ENCODE measurements around the gene AHR. TPM values are rescaled to one million over a fixed set of nuclear protein-coding genes. Genes with fewer than 3 reads are reported as not detected.

Gene AHR
- not detected for polyA plus RNA-seq (2012; ENCODE audit: insufficient read depth, insufficient read length, low read depth)

- Histone ChIP-seq H3K36me3 (no peaks in the 10 kb centered on the region), H3K27me3 (peaks cover 25% of the 10 kb centered on the region), H3K4me1 (no peaks in the 10 kb centered on the region; the same call in 1 of the 2 replicates), H3K4me3 (ENCODE audit: low read depth, low read length) (peak within 1 kb of the TSS; percentile 43), H3K9me3 (peaks cover 8% of the 10 kb centered on the region; the same call in 1 of the 2 replicates)
- peak; percentile 88 for DNase-seq
- TF ChIP-seq CTCF (IDR thresholded peaks at IDR 0.05; ENCODE audit: low read depth, low read length): no peak
Observed at GRCh38 chr7:17298102-17298839, at the start of gene AHR. AHR (plus strand) TSS chr7:17298652; CDS start chr7:17299265, 613 bp downstream.

GRCh38 chr7:17253885-17254284, 44.6 kb upstream of the AHR start:
- DNase-seq: no peak
- Histone ChIP-seq H3K4me1 (no peaks in the 10 kb centered on the region), H3K27me3 (no peaks in the 10 kb centered on the region), H3K4me3 (ENCODE audit: low read depth, low read length) (no peak overlapping the region), H3K36me3 (no peaks in the 10 kb centered on the region), H3K9me3 (no peaks in the 10 kb centered on the region)
- TF ChIP-seq CTCF (IDR thresholded peaks at IDR 0.05; ENCODE audit: low read depth, low read length): no peak

GRCh38 chr7:17255926-17256325, 42.5 kb upstream of the AHR start:
- no peaks in the 10 kb centered on the region for H3K27me3 ChIP-seq
- H3K9me3 ChIP-seq: no peaks in the 10 kb centered on the region
- H3K4me1 ChIP-seq: no peaks in the 10 kb centered on the region
- H3K4me3 ChIP-seq (ENCODE audit: low read depth, low read length): no peak overlapping the region
- no peaks in the 10 kb centered on the region for H3K36me3 ChIP-seq
- DNase-seq: no peak
- TF ChIP-seq CTCF (IDR thresholded peaks at IDR 0.05; ENCODE audit: low read depth, low read length): no peak

GRCh38 chr7:17256375-17256774, 42.1 kb upstream of the AHR start:
- Histone ChIP-seq H3K4me3 (ENCODE audit: low read depth, low read length) (no peak overlapping the region), H3K9me3 (no peaks in the 10 kb centered on the region), H3K4me1 (no peaks in the 10 kb centered on the region), H3K36me3 (no peaks in the 10 kb centered on the region), H3K27me3 (no peaks in the 10 kb centered on the region)
- no peak for TF ChIP-seq CTCF (IDR thresholded peaks at IDR 0.05; ENCODE audit: low read depth, low read length)
- no peak for DNase-seq

- no peak overlapping the region for H3K4me3 ChIP-seq (ENCODE audit: low read depth, low read length)
- H3K27me3 ChIP-seq: no peaks in the 10 kb centered on the region
- H3K36me3 ChIP-seq: no peaks in the 10 kb centered on the region
- H3K9me3 ChIP-seq: 0 out of 2 replicates have a peak, but pooled peaks cover 3% of the 10 kb centered on the region
- no peak for DNase-seq
- no peaks in the 10 kb centered on the region for H3K4me1 ChIP-seq
- TF ChIP-seq CTCF (IDR thresholded peaks at IDR 0.05; ENCODE audit: low read depth, low read length): no peak
Observed at GRCh38 chr7:17266565-17266964, 31.9 kb upstream of the AHR start.

Measured in BE2C (cell line).